ENCODE measurements around the gene UHRF1.

The UHRF1 gene

DNA sequence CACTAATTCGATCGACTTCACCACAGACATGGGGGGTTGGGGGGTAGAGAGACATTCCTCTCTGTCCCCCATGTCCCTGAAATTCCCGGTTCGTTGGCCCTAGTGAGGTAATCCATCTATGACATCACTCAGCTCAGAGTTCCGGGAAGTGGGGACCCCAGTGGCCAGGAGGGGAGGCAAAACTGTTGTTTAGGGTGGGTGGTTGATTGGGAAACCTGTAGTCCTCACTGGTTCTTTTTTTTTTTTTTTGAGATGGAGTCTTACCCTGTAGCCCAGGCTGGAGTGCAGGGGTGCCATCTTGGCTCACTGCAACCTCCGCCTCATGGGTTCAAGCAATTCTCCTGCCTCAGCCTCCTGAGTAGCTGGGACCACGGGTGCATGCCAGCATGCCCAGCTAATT is 6.5 kb upstream of the UHRF1 start, which contains the start of gene ARRDC5:
Gene ARRDC5 (minus strand): TSS at position 101 of the 400 bp plus-strand sequence. CDS start 71 bp downstream, at position 30.
- Histone ChIP-seq H3K36me3 (ENCODE audit: insufficient read depth) (no peaks in the 10 kb centered on the region), H3K4me1 (ENCODE audit: low read depth, poor library complexity, severe bottlenecking) (no peaks in the 10 kb centered on the region), H3K27me3 (ENCODE audit: insufficient read depth, low read depth) (no peaks in the 10 kb centered on the region), H3K9ac (no peak within 1 kb of the TSS), H2AFZ (ENCODE audit: low read depth) (no peak within 1 kb of the TSS), H3K4me3 (IDR thresholded peaks at IDR 0.05; ENCODE audit: insufficient read depth, low read depth, low read length) (no peak within 1 kb of the TSS), H3K79me2 (ENCODE audit: insufficient read depth, low read depth) (no peaks in the 10 kb centered on the region), H3K27ac (no peak within 1 kb of the TSS), H3K4me2 (no peak within 1 kb of the TSS), H4K20me1 (ENCODE audit: insufficient read depth) (no peaks in the 10 kb centered on the region)
- TF ChIP-seq, protein P1, sequence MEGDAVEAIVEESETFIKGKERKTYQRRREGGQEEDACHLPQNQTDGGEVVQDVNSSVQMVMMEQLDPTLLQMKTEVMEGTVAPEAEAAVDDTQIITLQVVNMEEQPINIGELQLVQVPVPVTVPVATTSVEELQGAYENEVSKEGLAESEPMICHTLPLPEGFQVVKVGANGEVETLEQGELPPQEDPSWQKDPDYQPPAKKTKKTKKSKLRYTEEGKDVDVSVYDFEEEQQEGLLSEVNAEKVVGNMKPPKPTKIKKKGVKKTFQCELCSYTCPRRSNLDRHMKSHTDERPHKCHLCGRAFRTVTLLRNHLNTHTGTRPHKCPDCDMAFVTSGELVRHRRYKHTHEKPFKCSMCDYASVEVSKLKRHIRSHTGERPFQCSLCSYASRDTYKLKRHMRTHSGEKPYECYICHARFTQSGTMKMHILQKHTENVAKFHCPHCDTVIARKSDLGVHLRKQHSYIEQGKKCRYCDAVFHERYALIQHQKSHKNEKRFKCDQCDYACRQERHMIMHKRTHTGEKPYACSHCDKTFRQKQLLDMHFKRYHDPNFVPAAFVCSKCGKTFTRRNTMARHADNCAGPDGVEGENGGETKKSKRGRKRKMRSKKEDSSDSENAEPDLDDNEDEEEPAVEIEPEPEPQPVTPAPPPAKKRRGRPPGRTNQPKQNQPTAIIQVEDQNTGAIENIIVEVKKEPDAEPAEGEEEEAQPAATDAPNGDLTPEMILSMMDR (conservative IDR thresholded peaks at IDR 0.05; ENCODE audit: low read depth, low read length) = no peak

DNA sequence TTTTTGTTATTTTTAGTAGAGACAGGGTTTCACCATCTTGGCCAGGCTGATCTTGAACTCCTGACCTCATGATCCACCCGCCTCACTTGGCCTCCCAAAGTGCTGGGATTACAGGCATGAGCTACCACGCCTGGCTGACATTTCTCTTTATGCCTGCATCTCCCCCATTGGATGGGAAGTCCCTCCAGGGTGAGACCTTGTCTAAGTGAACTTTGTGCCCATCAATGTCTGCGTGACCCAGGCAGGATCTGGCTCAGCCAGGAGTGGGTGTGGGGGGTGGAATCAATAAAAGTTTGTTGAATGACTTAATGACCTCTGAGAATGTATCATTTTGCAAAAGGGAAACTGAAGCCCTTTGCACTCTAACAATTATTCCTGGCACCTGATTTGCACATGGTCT is 4.8 kb upstream of the UHRF1 start:
- no peak overlapping the region for H2AFZ ChIP-seq (ENCODE audit: low read depth)
- H3K36me3 ChIP-seq (ENCODE audit: insufficient read depth) = no peaks in the 10 kb centered on the region
- H3K79me2 ChIP-seq (ENCODE audit: insufficient read depth, low read depth) = no peaks in the 10 kb centered on the region
- H4K20me1 ChIP-seq (ENCODE audit: insufficient read depth) = no peaks in the 10 kb centered on the region
- no peak overlapping the region for H3K4me2 ChIP-seq
- no peak overlapping the region for H3K9ac ChIP-seq
- TF ChIP-seq, protein P1 (conservative IDR thresholded peaks at IDR 0.05; ENCODE audit: low read depth, low read length) = no peak
- no peaks in the 10 kb centered on the region for H3K4me1 ChIP-seq (ENCODE audit: low read depth, poor library complexity, severe bottlenecking)
- no peak overlapping the region for H3K4me3 ChIP-seq (IDR thresholded peaks at IDR 0.05; ENCODE audit: insufficient read depth, low read depth, low read length)
- H3K27ac ChIP-seq = no peak overlapping the region
- H3K27me3 ChIP-seq (ENCODE audit: insufficient read depth, low read depth) = no peaks in the 10 kb centered on the region

DNA sequence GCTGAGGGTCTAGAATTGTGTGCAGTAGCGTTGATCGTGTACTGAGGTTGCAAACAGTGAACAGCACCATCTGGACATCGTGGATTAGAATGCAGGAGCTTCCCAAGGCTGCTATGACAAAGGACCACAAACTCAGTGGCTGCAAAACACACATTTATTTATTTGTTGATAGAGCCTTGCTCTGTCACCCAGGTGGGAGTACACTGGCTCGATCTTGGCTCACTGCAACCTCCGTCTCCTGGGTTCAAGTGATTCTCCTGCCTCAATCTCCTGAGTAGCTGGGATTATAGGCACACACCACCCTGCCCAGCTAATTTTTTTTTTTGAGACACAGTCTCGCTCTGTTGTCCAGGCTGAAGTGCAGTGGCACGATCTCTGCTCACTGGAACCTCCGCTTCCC is 2.3 kb upstream of the UHRF1 start:
- peaks cover 5% of the 10 kb centered on the region for H3K4me1 ChIP-seq (ENCODE audit: low read depth, poor library complexity, severe bottlenecking)
- H3K27me3 ChIP-seq (ENCODE audit: insufficient read depth, low read depth) = no peaks in the 10 kb centered on the region
- peaks cover 19% of the 10 kb centered on the region for H3K79me2 ChIP-seq (ENCODE audit: insufficient read depth, low read depth)
- H2AFZ ChIP-seq (ENCODE audit: low read depth) = no peak overlapping the region
- H3K4me3 ChIP-seq (IDR thresholded peaks at IDR 0.05; ENCODE audit: insufficient read depth, low read depth, low read length) = no peak overlapping the region
- H3K9ac ChIP-seq = no peak overlapping the region
- TF ChIP-seq, protein P1 (conservative IDR thresholded peaks at IDR 0.05; ENCODE audit: low read depth, low read length) = no peak
- H4K20me1 ChIP-seq (ENCODE audit: insufficient read depth) = no peaks in the 10 kb centered on the region
- no peak overlapping the region for H3K27ac ChIP-seq
- no peak overlapping the region for H3K4me2 ChIP-seq
- no peaks in the 10 kb centered on the region for H3K36me3 ChIP-seq (ENCODE audit: insufficient read depth)

DNA sequence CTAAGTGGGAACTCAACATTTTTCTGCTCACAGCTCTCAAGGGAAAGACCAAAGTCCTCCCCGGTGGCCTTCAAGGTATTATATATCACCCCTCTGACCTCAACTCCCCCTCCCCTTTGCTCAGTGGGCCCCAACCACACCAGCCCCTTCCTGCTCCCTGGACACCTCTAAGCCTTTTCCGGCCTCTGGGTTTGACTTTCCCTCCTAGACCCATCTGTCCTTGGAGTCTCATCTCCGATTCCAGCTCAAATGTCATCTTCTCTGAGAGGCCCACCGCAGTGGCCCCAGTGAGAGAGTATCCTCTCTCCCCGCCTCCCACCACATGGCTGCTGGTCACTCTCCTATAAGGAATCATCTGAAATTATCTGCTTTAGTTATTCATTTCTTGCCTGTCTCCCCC is 941 bp upstream of the UHRF1 start:
- Histone ChIP-seq H3K79me2 (ENCODE audit: insufficient read depth, low read depth) (peaks cover 33% of the 10 kb centered on the region), H3K4me3 (IDR thresholded peaks at IDR 0.05; ENCODE audit: insufficient read depth, low read depth, low read length) (no peak overlapping the region), H3K9ac (no peak overlapping the region; the same call in 1 of the 2 replicates), H3K4me2 (no peak overlapping the region), H4K20me1 (ENCODE audit: insufficient read depth) (0 out of 2 replicates have a peak, but pooled peaks cover 2% of the 10 kb centered on the region), H3K27ac (no peak overlapping the region), H3K27me3 (ENCODE audit: insufficient read depth, low read depth) (no peaks in the 10 kb centered on the region), H2AFZ (ENCODE audit: low read depth) (peak overlapping the region; percentile 66), H3K36me3 (ENCODE audit: insufficient read depth) (no peaks in the 10 kb centered on the region; the same call in 1 of the 2 replicates), H3K4me1 (ENCODE audit: low read depth, poor library complexity, severe bottlenecking) (peaks cover 5% of the 10 kb centered on the region)
- TF ChIP-seq, protein P1 (conservative IDR thresholded peaks at IDR 0.05; ENCODE audit: low read depth, low read length) = no peak
